ENCODE measurements around the gene FAM53A. TPM values are rescaled to one million over a fixed set of nuclear protein-coding genes. Genes with fewer than 3 reads are reported as not detected.

The FAM53A gene
- total RNA-seq, 1 donor = 0.86 TPM

- no peak for DNase-seq (ENCODE audit: low read depth)
- no peak for TF ChIP-seq CTCF (IDR thresholded peaks at IDR 0.05; ENCODE audit: insufficient read depth, low read depth, low read length)
- H3K4me3 ChIP-seq (ENCODE audit: low read depth, low read length) = no peak overlapping the region
These were observed 83.1 kb downstream of the FAM53A start for GRCh38 chr4:1600811-1601532.

- no peak for TF ChIP-seq CTCF (IDR thresholded peaks at IDR 0.05; ENCODE audit: insufficient read depth, low read depth, low read length)
- H3K4me3 ChIP-seq (ENCODE audit: low read depth, low read length) = no peak overlapping the region
- DNase-seq (ENCODE audit: low read depth) = no peak
These were observed 83.8 kb downstream of the FAM53A start for GRCh38 chr4:1600211-1600780.

DNA sequence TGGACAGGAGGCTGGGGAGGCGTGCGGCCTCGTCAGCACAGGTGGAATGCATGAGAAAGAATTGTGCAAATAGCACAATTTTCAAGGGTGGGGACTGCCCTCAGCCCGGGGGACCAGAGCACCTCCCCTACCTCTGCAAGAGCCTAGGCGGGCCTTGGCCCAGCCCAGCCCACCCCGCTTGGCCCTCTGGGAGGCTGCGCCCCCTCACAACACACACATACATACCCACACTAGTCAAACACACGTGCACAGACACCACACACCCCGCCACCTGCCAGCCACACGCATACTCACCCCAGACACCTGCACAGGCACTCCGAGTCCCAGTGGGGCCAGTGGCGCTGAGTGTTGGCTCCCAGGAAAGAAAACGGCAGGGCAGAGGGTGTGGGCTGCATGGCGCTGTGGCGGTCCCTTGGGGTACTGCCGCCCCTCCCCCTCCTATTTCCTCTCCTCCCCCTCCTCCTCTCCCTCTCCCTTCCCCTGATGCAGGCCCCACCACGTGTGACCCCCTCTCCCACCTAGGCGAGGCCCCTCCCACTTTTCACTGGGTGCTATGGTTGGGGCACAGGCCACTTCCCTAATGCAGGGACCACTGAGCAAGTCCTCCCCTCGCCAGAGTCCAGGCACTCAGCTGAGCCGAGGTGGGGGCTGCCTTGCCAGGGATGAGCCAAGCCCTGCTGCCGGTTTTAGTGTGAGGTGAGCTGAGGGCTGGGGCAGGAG is 84.5 kb downstream of the FAM53A start:
- no peak for TF ChIP-seq CTCF (IDR thresholded peaks at IDR 0.05; ENCODE audit: insufficient read depth, low read depth, low read length)
- no peak overlapping the region for H3K4me3 ChIP-seq (ENCODE audit: low read depth, low read length)
- no peak for DNase-seq (ENCODE audit: low read depth)

- H3K4me3 ChIP-seq (ENCODE audit: low read depth, low read length) = no peak overlapping the region
- TF ChIP-seq CTCF (IDR thresholded peaks at IDR 0.05; ENCODE audit: insufficient read depth, low read depth, low read length) = no peak
- no peak for DNase-seq (ENCODE audit: low read depth)
These were observed 85.1 kb downstream of the FAM53A start for GRCh38 chr4:1599026-1599481.

GRCh38 chr4:1598206-1599025 is 85.7 kb downstream of the FAM53A start:
- TF ChIP-seq CTCF (IDR thresholded peaks at IDR 0.05; ENCODE audit: insufficient read depth, low read depth, low read length) = no peak
- no peak overlapping the region for H3K4me3 ChIP-seq (ENCODE audit: low read depth, low read length)
- DNase-seq (ENCODE audit: low read depth) = no peak

Measured in fibroblast of villous mesenchyme (primary cell).